ENCODE data around the gene HOMER2.

- no peak for TF ChIP-seq POLR2A (IDR thresholded peaks at IDR 0.05)
- TF ChIP-seq CTCF (IDR thresholded peaks at IDR 0.05): no peak
- no peak for TF ChIP-seq POLR2AphosphoS5 (IDR thresholded peaks at IDR 0.05; ENCODE audit: insufficient read depth in 1 of 2, low read depth in 1 of 2)
Observed at GRCh38 chr15:82950295-82950694, 2.2 kb downstream of the HOMER2 start.

Measured in vagina (tissue), 2 donors.